B cell (primary cell): ENCODE results near the gene WT1. TPM values are rescaled to one million over a fixed set of nuclear protein-coding genes. Genes with fewer than 3 reads are reported as not detected.

Experiments used
- ATAC-seq: fragments of 200-7000 bp; cut with Tn5 transposase; one replicate; pipeline ENCODE4 v1.10.0; 2021; ENCODE audit warnings: low read depth, mild to moderate bottlenecking, moderate number of reproducible peaks, moderate library complexity
- CTCF ChIA-PET: fragments of 350-600 bp; sonication (Branson Sonifier 250); formaldehyde crosslinking; loops from one replicate; lab custom pipeline; 2021; ENCODE audit warnings: antibody characterized with exemption, inconsistent platforms; lab: Charles Lee
- POLR2A ChIA-PET: fragments of 350-600 bp; sonication (Branson Sonifier 250); formaldehyde crosslinking; loops from one replicate; lab custom pipeline; 2021; ENCODE audit warnings: antibody characterized with exemption; lab: Charles Lee
- DNase-seq: peaks from one replicate; pipeline ENCODE4 v3.0.0; 2013
- H2AFZ ChIP-seq: 2 replicates; pipeline ENCODE4 v1.6.1; 2012; ENCODE audit warnings: mild to moderate bottlenecking, low read depth, low read length; ENCODE audit not compliant: insufficient read depth, poor library complexity, severe bottlenecking
- H3K27ac ChIP-seq, 2 donors: 1 replicate in 1 of 2; 2 replicates in 1 of 2; pipeline ENCODE4 v1.5.1; 2012 to 2013; ENCODE audit warnings: low read length in 2 of 2, mild to moderate bottlenecking in 2 of 2, moderate library complexity in 1 of 2
- H3K27me3 ChIP-seq, 4 experiments: fragments of 200-600 bp in 1 of 4; sonication (generic) in 1 of 4; replicated peaks in 1 of 4; 1 replicate in 2 of 4; 2 replicates in 2 of 4; pipeline versions ENCODE4 v1.6.1 to v1.7.0; 2013 to 2016; ENCODE audit warnings: low read length in 3 of 4, mild to moderate bottlenecking in 2 of 4, mixed read lengths in 1 of 4, moderate library complexity in 1 of 4; ENCODE audit not compliant: insufficient read depth in 4 of 4, control insufficient read depth in 3 of 4; ENCODE audit errors: control extremely low read depth in 1 of 4
- H3K36me3 ChIP-seq, 2 experiments: replicated peaks in 1 of 2; 1 replicate in 1 of 2; 2 replicates in 1 of 2; pipeline versions ENCODE4 v1.6.1 to v1.7.1; 2013; ENCODE audit warnings: low read length in 1 of 2; ENCODE audit not compliant: insufficient read depth in 2 of 2, control insufficient read depth in 1 of 2; ENCODE audit errors: control extremely low read depth in 1 of 2, extremely low read depth in 1 of 2
- H3K4me1 ChIP-seq, 2 donors: fragments of 200-600 bp in 1 of 2; sonication (generic) in 1 of 2; 1 replicate in 1 of 2; 2 replicates in 1 of 2; pipeline versions ENCODE4 v1.5.1 to v1.6.1; 2013 to 2017; ENCODE audit warnings: low read length in 2 of 2; ENCODE audit not compliant: control insufficient read depth in 2 of 2, insufficient read depth in 2 of 2
- H3K4me2 ChIP-seq: replicated peaks from 2 replicates; pipeline ENCODE3; 2012; ENCODE audit warnings: mild to moderate bottlenecking, low read depth, low read length; ENCODE audit not compliant: poor library complexity, severe bottlenecking
- H3K4me3 ChIP-seq, 5 experiments: fragments of 200-600 bp in 1 of 5; sonication (generic) in 1 of 5; 1 replicate in 3 of 5; 2 replicates in 2 of 5; pipeline versions ENCODE4 v1.5.1 to v1.7.0; 2011 to 2016; ENCODE audit warnings: low read length in 4 of 5, mild to moderate bottlenecking in 4 of 5, low read depth in 2 of 5, control low read depth in 1 of 5, moderate library complexity in 1 of 5; ENCODE audit not compliant: insufficient read depth in 1 of 5; ENCODE audit errors: control extremely low read depth in 1 of 5, extremely low read depth in 1 of 5
- H3K79me2 ChIP-seq: fragments of 200-600 bp; sonication (generic); one replicate; pipeline ENCODE4 v1.6.0; 2016; ENCODE audit warnings: low read length; ENCODE audit not compliant: control insufficient read depth, insufficient read depth
- H3K9ac ChIP-seq: fragments of 200-600 bp; sonication (generic); 2 replicates; pipeline ENCODE4 v1.6.1; 2017; ENCODE audit warnings: mild to moderate bottlenecking, low read length, moderate library complexity
- H3K9me3 ChIP-seq, 3 donors: one replicate each; pipeline versions ENCODE4 v1.6.1 to v1.7.1; 2013; ENCODE audit warnings: low read length in 2 of 3; ENCODE audit not compliant: control insufficient read depth in 2 of 3, insufficient read depth in 1 of 3; ENCODE audit errors: control extremely low read depth in 1 of 3
- H4K20me1 ChIP-seq: 2 replicates; pipeline ENCODE4 v1.6.0; 2012; ENCODE audit warnings: mild to moderate bottlenecking, low read length; ENCODE audit not compliant: insufficient read depth, control insufficient read depth, poor library complexity, severe bottlenecking
- H3K27ac Mint-ChIP-seq: one replicate; pipeline ENCODE4 v1.8.0; 2021; ENCODE audit warnings: mixed read lengths
- H3K27me3 Mint-ChIP-seq: one replicate; pipeline ENCODE4 v1.8.0; 2021; ENCODE audit warnings: mixed read lengths
- H3K4me1 Mint-ChIP-seq: one replicate; pipeline ENCODE4 v1.8.0; 2021; ENCODE audit warnings: mixed read lengths
- H3K4me3 Mint-ChIP-seq: one replicate; pipeline ENCODE4 v1.8.0; 2021; ENCODE audit warnings: mixed read lengths
- H3K9me3 Mint-ChIP-seq: one replicate; pipeline ENCODE4 v1.8.0; 2022; ENCODE audit warnings: mixed read lengths; ENCODE audit not compliant: insufficient read depth
- CTCF ChIP-seq: fragments of 200-600 bp; IDR thresholded peaks from one replicate; pipeline ENCODE4 v1.8.0; 2022; ENCODE audit warnings: antibody characterized with exemption, mild to moderate bottlenecking
- EZH2 ChIP-seq: IDR thresholded peaks from 2 replicates; pipeline ENCODE4 v1.6.1; 2012; ENCODE audit warnings: borderline replicate concordance, low read depth, mild to moderate bottlenecking, moderate library complexity, low read length; ENCODE audit not compliant: insufficient read depth, poor library complexity, severe bottlenecking
- WGBS: methylation state at CpG from one replicate; pipeline ENCODE4 v1.1.5; 2013; ENCODE audit warnings: missing lambda C conversion rate; ENCODE audit not compliant: insufficient coverage; 5-methylcytosine and 5-hydroxymethylcytosine counted together
- intact Hi-C: fragments of 100-400 bp; cut with micrococcal nuclease; formaldehyde crosslinking; loops from one replicate; pipeline ENCODE4 v1.10.0; 2022
- polyA plus RNA-seq: library from polyadenylated mRNA; depleted of rRNA; stranded (reverse); fragments of >200 nt; gene quantifications from 2 replicates; pipeline ENCODE4 v1.2.3, GENCODE V29; 2012
- total RNA-seq, 2 donors: library from RNA; stranded (reverse); fragments of 120-200 nt in 1 of 2; gene quantifications; 1 replicate in 1 of 2; 2 replicates in 1 of 2; pipeline versions ENCODE4 v1.2.3 to v1.2.4, GENCODE V29; 2013 to 2022

The WT1 gene
- total and polyA plus RNA-seq, 2 donors (not counting 1 experiment from before 2014, with no cell fraction given): not detected

GRCh38 chr11:32435942-32436750 is 807 bp upstream of the WT1 start:
- Histone ChIP-seq H3K27me3 (peaks cover 0 to 81% (median 39%) of the 10 kb centered on the region in 4 experiments), H4K20me1 (no peaks in the 10 kb centered on the region), H3K4me2 (no peak overlapping the region), H3K4me1 (peaks cover 19% of the 10 kb centered on the region in 2 donors), H3K36me3 (no peaks in the 10 kb centered on the region), H3K4me3 (no peak overlapping the region), H3K9me3 (peaks cover 0 to 43% (median 0%) of the 10 kb centered on the region in 3 donors), H2AFZ (peak overlapping the region; percentile 5), H3K9ac (no peak overlapping the region), H3K27ac (no peak overlapping the region), H3K79me2 (no peaks in the 10 kb centered on the region)
- WGBS: 9% methylated on average over 38 of the region's 42 CpGs
- intact Hi-C loops: no loop called here
- Mint-ChIP-seq H3K27me3 (peaks cover 64% of the 10 kb centered on the region), H3K9me3 (no peaks in the 10 kb centered on the region), H3K4me3 (no peak overlapping the region), H3K4me1 (peaks cover 26% of the 10 kb centered on the region), H3K27ac (no peak overlapping the region)
- CTCF ChIA-PET: no interaction called here
- TF ChIP-seq EZH2 (no peak), CTCF (no peak)
- ATAC-seq: no peak
- DNase-seq: no peak
- POLR2A ChIA-PET: no interaction called here

GRCh38 chr11:32435152-32435480 is 223 bp downstream of the WT1 start:
- no peak overlapping the region for H3K27ac Mint-ChIP-seq
- Histone ChIP-seq H3K4me3 (no peak overlapping the region), H3K9ac (no peak overlapping the region), H3K79me2 (no peaks in the 10 kb centered on the region), H3K4me1 (peaks cover 19% of the 10 kb centered on the region in 2 donors), H3K27me3 (peaks cover 0 to 87% (median 40%) of the 10 kb centered on the region in 4 experiments), H3K9me3 (peaks cover 0 to 52% (median 0%) of the 10 kb centered on the region in 3 donors), H4K20me1 (no peaks in the 10 kb centered on the region), H2AFZ (no peak overlapping the region), H3K27ac (no peak overlapping the region), H3K36me3 (no peaks in the 10 kb centered on the region), H3K4me2 (no peak overlapping the region)
- H3K4me1 Mint-ChIP-seq: peaks cover 26% of the 10 kb centered on the region
- H3K9me3 Mint-ChIP-seq: no peaks in the 10 kb centered on the region
- H3K27me3 Mint-ChIP-seq: peaks cover 60% of the 10 kb centered on the region
- WGBS: 5% methylated on average over 20 of the region's 33 CpGs
- TF ChIP-seq CTCF: no peak
- no peak for TF ChIP-seq EZH2
- no peak for DNase-seq
- CTCF ChIA-PET: no interaction called here
- POLR2A ChIA-PET: no interaction called here
- no peak for ATAC-seq
- no peak overlapping the region for H3K4me3 Mint-ChIP-seq
- intact Hi-C loops: no loop called here
